Muscle of arm (tissue), 12 donors: ENCODE results near the gene WDCP. TPM values are rescaled to one million over a fixed set of nuclear protein-coding genes. Genes with fewer than 3 reads are reported as not detected.
"Not testable (repeated sequence)": the region's sequence is repeated elsewhere in the genome, so short reads cannot be mapped to it uniquely, and the experiment has no call there.

Source experiments
- DNase-seq: peaks from one replicate; pipeline ENCODE4 v3.0.0-alpha.2; 2013
- polyA plus RNA-seq, 12 donors: library from polyadenylated mRNA; unstranded; fragments of 120-200 nt; gene quantifications; one replicate each; pipeline ENCODE4 v1.2.1, GENCODE V29; 2013; ENCODE audit not compliant: insufficient read length in 12 of 12

Gene WDCP
- polyA plus RNA-seq, 12 donors, result 9.0 to 11.5 (median 11.0) TPM; not detected in 1

GRCh38 chr2:24024018-24024417 is 23.2 kb downstream of the WDCP start:
- no peak for DNase-seq

- no peak for DNase-seq
Measured at GRCh38 chr2:24022975-24023575, 24.1 kb downstream of the WDCP start.

GRCh38 chr2:24022324-24022974 is 24.7 kb downstream of the WDCP start:
- no peak for DNase-seq

GRCh38 chr2:24021122-24021998 is 25.8 kb downstream of the WDCP start:
- no peak for DNase-seq

- DNase-seq, result no peak
Measured at GRCh38 chr2:24020244-24020643, 26.9 kb downstream of the WDCP start.

- no peak for DNase-seq
Measured at GRCh38 chr2:24019729-24020128, 27.5 kb downstream of the WDCP start.

- no peak for DNase-seq
Measured at GRCh38 chr2:24018241-24018640, 28.9 kb downstream of the WDCP start.

- no peak for DNase-seq
Measured at GRCh38 chr2:24017711-24018110, 29.5 kb downstream of the WDCP start.

GRCh38 chr2:24016853-24017703 is 30.1 kb downstream of the WDCP start:
- no peak for DNase-seq

GRCh38 chr2:24016376-24016761 is 30.8 kb downstream of the WDCP start:
- DNase-seq, result no peak

GRCh38 chr2:24015562-24016375 is 31.4 kb downstream of the WDCP start:
- DNase-seq, result no peak

- DNase-seq, result not testable (repeated sequence)
Measured at GRCh38 chr2:24014902-24015301, 32.3 kb downstream of the WDCP start.

GRCh38 chr2:24012521-24013188 is 34.5 kb downstream of the WDCP start:
- no peak for DNase-seq

GRCh38 chr2:24011250-24012104 is 35.7 kb downstream of the WDCP start:
- no peak for DNase-seq

- DNase-seq, result no peak
Measured at GRCh38 chr2:24010477-24011249, 36.5 kb downstream of the WDCP start.

GRCh38 chr2:24009680-24010476 is 37.3 kb downstream of the WDCP start, which contains the start of gene MFSD2B:
Gene MFSD2B, plus strand, starts transcription at chr2:24010085. Its CDS starts 12 bp downstream, at chr2:24010097.
- DNase-seq, result no peak

- no peak for DNase-seq
Measured at GRCh38 chr2:24009367-24009679, 37.9 kb downstream of the WDCP start.
